HepG2 (cell line): ENCODE results near the gene ZNF132. TPM values are rescaled to one million over a fixed set of nuclear protein-coding genes. Genes with fewer than 3 reads are reported as not detected.

Source experiments
- ATF7-NPFF ChIP-seq: sonication (generic); formaldehyde crosslinking; IDR thresholded peaks from 2 replicates; pipeline ENCODE4 v1.8.1; 2023; ENCODE audit warnings: mild to moderate bottlenecking, low read depth, missing genetic modification reagents, moderate library complexity
- DNMT1 ChIP-seq: sonication (generic); formaldehyde crosslinking; IDR thresholded peaks from 2 replicates; pipeline ENCODE4 v1.5.1; 2020; ENCODE audit warnings: mild to moderate bottlenecking, missing genetic modification reagents
- ETV6 ChIP-seq: sonication (generic); formaldehyde crosslinking; conservative IDR thresholded peaks from 2 replicates; pipeline ENCODE4 v1.4.0; 2020; ENCODE audit warnings: missing genetic modification reagents
- FOXM1 ChIP-seq: sonication (generic); formaldehyde crosslinking; IDR thresholded peaks from 2 replicates; pipeline ENCODE4 v1.5.0; 2020; ENCODE audit warnings: missing genetic modification reagents
- GLI4 ChIP-seq: sonication (generic); formaldehyde crosslinking; IDR thresholded peaks from 2 replicates; pipeline ENCODE4 v1.5.1; 2020; ENCODE audit warnings: missing genetic modification reagents, mild to moderate bottlenecking, moderate library complexity, borderline replicate concordance
- GLMP ChIP-seq: sonication (generic); formaldehyde crosslinking; IDR thresholded peaks from 2 replicates; pipeline ENCODE4 v1.9.0; 2021; ENCODE audit warnings: missing genetic modification reagents, mild to moderate bottlenecking, borderline replicate concordance
- HHEX ChIP-seq: IDR thresholded peaks from 2 replicates; pipeline ENCODE4 v1.6.1; 2016; ENCODE audit warnings: control low read depth
- HIVEP1 ChIP-seq: sonication (generic); formaldehyde crosslinking; IDR thresholded peaks from 2 replicates; pipeline ENCODE4 v1.4.0; 2020; ENCODE audit warnings: mild to moderate bottlenecking, missing genetic modification reagents
- HMGA1 ChIP-seq: sonication (generic); formaldehyde crosslinking; conservative IDR thresholded peaks from 2 replicates; pipeline ENCODE4 v1.4.0; 2020; ENCODE audit warnings: missing genetic modification reagents
- JUN ChIP-seq: sonication (generic); formaldehyde crosslinking; IDR thresholded peaks from 2 replicates; pipeline ENCODE4 v1.4.0; 2020; ENCODE audit warnings: mild to moderate bottlenecking, missing genetic modification reagents
- LCORL ChIP-seq, 2 experiments: fragments of 450-650 bp in 1 of 2; sonication (generic) in 1 of 2; formaldehyde crosslinking in 1 of 2; IDR thresholded peaks; 2 replicates each; pipeline versions ENCODE4 v1.5.0 to v1.6.1; 2017 to 2020; ENCODE audit warnings: antibody characterized with exemption in 1 of 2, missing genetic modification reagents in 1 of 2
- NONO ChIP-seq, 2 experiments: fragments of 450-650 bp in 1 of 2; sonication (generic) in 1 of 2; formaldehyde crosslinking in 1 of 2; IDR thresholded peaks in 1 of 2; conservative IDR thresholded peaks in 1 of 2; 2 replicates each; pipeline versions ENCODE4 v1.6.1 to v1.8.0; 2017 to 2022; ENCODE audit warnings: mild to moderate bottlenecking in 1 of 2, missing genetic modification reagents in 1 of 2, moderate library complexity in 1 of 2
- NPAS2 ChIP-seq: sonication (generic); formaldehyde crosslinking; IDR thresholded peaks from 2 replicates; pipeline ENCODE4 v1.8.0; 2022; ENCODE audit warnings: mild to moderate bottlenecking, missing genetic modification reagents, borderline replicate concordance
- PCBP1 ChIP-seq: fragments of 200-400 bp; formaldehyde crosslinking; IDR thresholded peaks from 2 replicates; pipeline ENCODE4 v1.6.1; 2017; ENCODE audit warnings: mild to moderate bottlenecking, low read depth, low read length, borderline replicate concordance
- RARG ChIP-seq: sonication (generic); formaldehyde crosslinking; IDR thresholded peaks from 2 replicates; pipeline ENCODE4 v1.4.0; 2020; ENCODE audit warnings: low read depth, mild to moderate bottlenecking, missing genetic modification reagents
- SMYD3 ChIP-seq: sonication (generic); formaldehyde crosslinking; IDR thresholded peaks from 2 replicates; pipeline ENCODE4 v1.8.1; 2023; ENCODE audit warnings: mild to moderate bottlenecking, missing genetic modification reagents
- SRF ChIP-seq: IDR thresholded peaks from 2 replicates; pipeline ENCODE4 v1.6.1; 2011; ENCODE audit warnings: mild to moderate bottlenecking, low read depth, low read length, moderate library complexity
- U2AF1 ChIP-seq: fragments of 200-400 bp; formaldehyde crosslinking; optimal IDR thresholded peaks from 2 replicates; pipeline ENCODE3; 2017; ENCODE audit warnings: mild to moderate bottlenecking, low read depth, low read length
- ZBTB25 ChIP-seq: IDR thresholded peaks from 2 replicates; pipeline ENCODE4 v1.6.1; 2018; ENCODE audit warnings: missing genetic modification reagents
- ZNF234 ChIP-seq: sonication (generic); formaldehyde crosslinking; conservative IDR thresholded peaks from 2 replicates; pipeline ENCODE4 v1.5.1; 2020; ENCODE audit warnings: mild to moderate bottlenecking, missing genetic modification reagents
- ZNF296 ChIP-seq: sonication (generic); formaldehyde crosslinking; conservative IDR thresholded peaks from 2 replicates; pipeline ENCODE4 v1.5.0; 2020; ENCODE audit warnings: mild to moderate bottlenecking, missing genetic modification reagents
- ZNF33A ChIP-seq: sonication (generic); formaldehyde crosslinking; IDR thresholded peaks from 2 replicates; pipeline ENCODE4 v1.5.1; 2020; ENCODE audit warnings: missing genetic modification reagents, mild to moderate bottlenecking, moderate library complexity, borderline replicate concordance
- ZNF644 ChIP-seq: IDR thresholded peaks from 2 replicates; pipeline ENCODE4 v1.6.1; 2016; ENCODE audit warnings: low read depth
- ZNF660 ChIP-seq: sonication (generic); formaldehyde crosslinking; IDR thresholded peaks from 2 replicates; pipeline ENCODE4 v1.5.1; 2020; ENCODE audit warnings: mild to moderate bottlenecking, low read depth, missing genetic modification reagents, borderline replicate concordance
- ZNF691 ChIP-seq: sonication (generic); formaldehyde crosslinking; IDR thresholded peaks from 2 replicates; pipeline ENCODE4 v1.4.0; 2020; ENCODE audit warnings: missing genetic modification reagents, low read depth, mild to moderate bottlenecking, borderline replicate concordance
- ZNF7 ChIP-seq: IDR thresholded peaks from 2 replicates; pipeline ENCODE4 v1.6.1; 2016; ENCODE audit warnings: missing biosample characterization, missing genetic modification reagents
- ZNF737 ChIP-seq: sonication (generic); formaldehyde crosslinking; IDR thresholded peaks from 2 replicates; pipeline ENCODE4 v1.5.0; 2020; ENCODE audit warnings: missing genetic modification reagents, mild to moderate bottlenecking, borderline replicate concordance
- ZSCAN20 ChIP-seq: sonication (generic); formaldehyde crosslinking; IDR thresholded peaks from 2 replicates; pipeline ENCODE4 v1.4.0; 2020; ENCODE audit warnings: missing genetic modification reagents, mild to moderate bottlenecking, borderline replicate concordance
- polyA plus RNA-seq, 8 experiments: library from polyadenylated mRNA; depleted of rRNA in 3 of 8; stranded (reverse) in 7 of 8; unstranded in 1 of 8; fragments of >200 nt; fragmentation: Illumina TruSeq in 4 of 8; extraction: Trizol in 4 of 8; gene quantifications; 2 replicates each; pipeline versions ENCODE4 v1.2.1 to v1.2.3, GENCODE V29; 2011 to 2016; ENCODE audit warnings: low read depth in 4 of 8, missing spikeins in 1 of 8, mixed read lengths in 1 of 8; ENCODE audit not compliant: insufficient read depth in 1 of 8
- total RNA-seq, 5 experiments: library from RNA; depleted of rRNA; stranded (reverse); fragments of >200 nt; fragmentation: Illumina TruSeq; extraction: Trizol; gene quantifications; 2 replicates each; pipeline ENCODE4 v1.2.3, GENCODE V29; 2016; ENCODE audit warnings: low read depth in 1 of 5

ZNF132 gene
- total and polyA plus RNA-seq, 2 of the 13 experiments (the other 11 are each of a cell fraction or from before 2014, with no cell fraction given): not detected

- TF ChIP-seq ZNF7: no peak
- no peak for TF ChIP-seq U2AF1
- no peak for TF ChIP-seq GLMP
- no peak for TF ChIP-seq GLI4 (CRISPR knock-in tag)
- TF ChIP-seq HHEX: no peak
- peak; percentile 75; the same call in 1 of the 2 replicates for TF ChIP-seq HIVEP1
- TF ChIP-seq LCORL (IDR thresholded peaks at IDR 0.05): no peak
- no peak for TF ChIP-seq LCORL (CRISPR knock-in tag; IDR thresholded peaks at IDR 0.05)
- TF ChIP-seq PCBP1: no peak
- TF ChIP-seq ETV6 (CRISPR knock-in tag): peak; percentile 65; the same call in 1 of the 2 replicates
- TF ChIP-seq ATF7-NPFF (CRISPR knock-in tag): no peak
- TF ChIP-seq ZNF737 (CRISPR knock-in tag): no peak
- peak; percentile 87 for TF ChIP-seq ZNF234 (CRISPR knock-in tag)
- no peak for TF ChIP-seq RARG (CRISPR knock-in tag)
- TF ChIP-seq FOXM1: no peak
- 0 out of 2 replicates have a peak, but pooled peaks have one; percentile 10 for TF ChIP-seq ZSCAN20 (CRISPR knock-in tag)
- TF ChIP-seq DNMT1 (CRISPR knock-in tag): no peak; the same call in 1 of the 2 replicates
- TF ChIP-seq JUN: no peak
- TF ChIP-seq HMGA1 (CRISPR knock-in tag): no peak
- peak; percentile 23; the same call in 1 of the 2 replicates for TF ChIP-seq ZNF296 (CRISPR knock-in tag)
- no peak for TF ChIP-seq ZNF660 (CRISPR knock-in tag)
- no peak for TF ChIP-seq ZBTB25 (CRISPR knock-in tag)
- TF ChIP-seq ZNF644: no peak
- TF ChIP-seq ZNF691: no peak
- no peak for TF ChIP-seq NONO (IDR thresholded peaks at IDR 0.05)
- TF ChIP-seq NONO (CRISPR knock-in tag; conservative IDR thresholded peaks at IDR 0.05): peak; percentile 71
- no peak for TF ChIP-seq NPAS2 (CRISPR knock-in tag)
- 0 out of 2 replicates have a peak, but pooled peaks have one; percentile 37 for TF ChIP-seq SRF
- TF ChIP-seq SMYD3 (CRISPR knock-in tag): peak; percentile 52; the same call in 1 of the 2 replicates
- peak; percentile 90; the same call in 1 of the 2 replicates for TF ChIP-seq ZNF33A
These were observed 31.6 kb downstream of the ZNF132 start, which contains the start of gene ZNF584 (continued) for GRCh38 chr19:58408152-58409009.
